ENCODE data around the gene KRT86. TPM values are rescaled to one million over a fixed set of nuclear protein-coding genes. Genes with fewer than 3 reads are reported as not detected.

KRT86 gene
- total RNA-seq: 1 to 10 TPM in 1 of 4 donors, not detected in 3; 3.6 TPM

- 75% methylated on average over 3 of the region's 3 CpGs; no CpG with 5 or more reads in 1 of the 2 donors for WGBS, 2 donors (ENCODE audit: low coverage in 1 of 2)
- Histone ChIP-seq H3K27ac (no peak within 1 kb of the TSS), H3K27me3 (peaks cover 13% of the 10 kb centered on the region), H3K9me3 (no peaks in the 10 kb centered on the region), H3K4me1 (peaks cover 4 to 10% (median 7%) of the 10 kb centered on the region in 4 donors), H3K4me3 (no peak within 1 kb of the TSS), H3K36me3 (no peaks in the 10 kb centered on the region)
- no peak for TF ChIP-seq POLR2AphosphoS5 (IDR thresholded peaks at IDR 0.05)
- no peak for TF ChIP-seq EP300 (IDR thresholded peaks at IDR 0.05; ENCODE audit: low read depth)
- TF ChIP-seq POLR2A (IDR thresholded peaks at IDR 0.05): no peak
- no peak for TF ChIP-seq CTCF (IDR thresholded peaks at IDR 0.05)
- DNase-seq: no peak
- in situ Hi-C loops (cut with MboI; ENCODE audit: low pct_ligation_motif_present in 1 of 4, low pct_unique_long_range_greater_than_20kb in 1 of 4, low sequenced_read_pairs in 3 of 4): no loop called here
- intact Hi-C loops (cut with DNase I; ENCODE audit: low total_unique reads): loop anchor here (10.0 kb wide), 1 partner anchor 120 kb away; no protein-coding TSS in a partner anchor
Observed at GRCh38 chr12:52274521-52275120, at the start of gene KRT86. Gene KRT86, plus strand, starts transcription at chr12:52274645. Its CDS starts 27,272 bp downstream, at chr12:52301917.

- intact Hi-C loops (cut with DNase I; ENCODE audit: low total_unique reads): no loop called here
- no peak for DNase-seq
- H3K9me3 ChIP-seq: no peaks in the 10 kb centered on the region
- in situ Hi-C loops (cut with MboI; ENCODE audit: low pct_ligation_motif_present in 1 of 4, low pct_unique_long_range_greater_than_20kb in 1 of 4, low sequenced_read_pairs in 3 of 4): no loop called here
- 75 to 78% methylated on average over 4 of the region's 4 CpGs for WGBS, 2 donors (ENCODE audit: low coverage in 1 of 2)
- no peak overlapping the region for H3K27ac ChIP-seq
- H3K27me3 ChIP-seq: no peaks in the 10 kb centered on the region
- no peaks in the 10 kb centered on the region for H3K4me1 ChIP-seq
- no peak for TF ChIP-seq POLR2AphosphoS5 (IDR thresholded peaks at IDR 0.05)
- TF ChIP-seq CTCF (IDR thresholded peaks at IDR 0.05): no peak
- TF ChIP-seq EP300 (IDR thresholded peaks at IDR 0.05; ENCODE audit: low read depth): no peak
- no peak for TF ChIP-seq POLR2A (IDR thresholded peaks at IDR 0.05)
- H3K4me3 ChIP-seq: no peak overlapping the region
- no peaks in the 10 kb centered on the region for H3K36me3 ChIP-seq
Observed at GRCh38 chr12:52225752-52226151, 48.7 kb upstream of the KRT86 start.

GRCh38 chr12:52226446-52226845, 48.0 kb upstream of the KRT86 start:
- Histone ChIP-seq H3K36me3 (no peaks in the 10 kb centered on the region), H3K27ac (no peak overlapping the region), H3K27me3 (no peaks in the 10 kb centered on the region), H3K4me3 (no peak overlapping the region), H3K9me3 (no peaks in the 10 kb centered on the region), H3K4me1 (no peaks in the 10 kb centered on the region)
- DNase-seq: no peak
- 54 to 69% methylated on average over 4 of the region's 4 CpGs for WGBS, 2 donors (ENCODE audit: low coverage in 1 of 2)
- intact Hi-C loops (cut with DNase I; ENCODE audit: low total_unique reads): no loop called here
- TF ChIP-seq CTCF (IDR thresholded peaks at IDR 0.05): no peak
- TF ChIP-seq POLR2A (IDR thresholded peaks at IDR 0.05): no peak
- TF ChIP-seq EP300 (IDR thresholded peaks at IDR 0.05; ENCODE audit: low read depth): no peak
- no peak for TF ChIP-seq POLR2AphosphoS5 (IDR thresholded peaks at IDR 0.05)
- in situ Hi-C loops (cut with MboI; ENCODE audit: low pct_ligation_motif_present in 1 of 4, low pct_unique_long_range_greater_than_20kb in 1 of 4, low sequenced_read_pairs in 3 of 4): no loop called here

GRCh38 chr12:52227606-52228166, 46.8 kb upstream of the KRT86 start:
- H3K27ac ChIP-seq: no peak overlapping the region
- TF ChIP-seq EP300 (IDR thresholded peaks at IDR 0.05; ENCODE audit: low read depth) (no peak), POLR2AphosphoS5 (IDR thresholded peaks at IDR 0.05) (no peak), CTCF (IDR thresholded peaks at IDR 0.05) (no peak), POLR2A (IDR thresholded peaks at IDR 0.05) (no peak)
- H3K9me3 ChIP-seq: no peaks in the 10 kb centered on the region
- no peaks in the 10 kb centered on the region for H3K36me3 ChIP-seq
- in situ Hi-C loops (cut with MboI; ENCODE audit: low pct_ligation_motif_present in 1 of 4, low pct_unique_long_range_greater_than_20kb in 1 of 4, low sequenced_read_pairs in 3 of 4) (no loop called here), intact Hi-C loops (cut with DNase I; ENCODE audit: low total_unique reads) (no loop called here)
- H3K4me3 ChIP-seq: no peak overlapping the region
- DNase-seq: no peak
- H3K27me3 ChIP-seq: peaks cover 6% of the 10 kb centered on the region
- H3K4me1 ChIP-seq: peaks cover 0 to 9% (median 1%) of the 10 kb centered on the region in 4 donors
- 67 to 75% methylated on average over 4 to 5 of the region's 5 CpGs for WGBS, 2 donors (ENCODE audit: low coverage in 1 of 2)

Measured in transverse colon (tissue), 4 donors.